Mesenchymal stem cell (in vitro differentiated cells and primary cell): Measurements from ENCODE around the gene SDF4.

ENCODE experiments used
- DNase-seq: peaks from one replicate; pipeline ENCODE4 v3.0.0-alpha.2; 2013
- H2AFZ ChIP-seq: one replicate; pipeline ENCODE4 v1.6.1; 2013; ENCODE audit warnings: low read depth, mild to moderate bottlenecking, control low read depth, inconsistent platforms, low read length, moderate library complexity
- H2AK5ac ChIP-seq: 2 replicates; pipeline ENCODE4 v1.6.1; 2013; ENCODE audit warnings: low read length, moderate library complexity, mild to moderate bottlenecking, inconsistent platforms; ENCODE audit not compliant: severe bottlenecking
- H2BK120ac ChIP-seq: one replicate; pipeline ENCODE4 v1.6.1; 2013; ENCODE audit warnings: low read depth, mild to moderate bottlenecking, inconsistent platforms, low read length, moderate library complexity
- H2BK12ac ChIP-seq, 2 experiments: one replicate each; pipeline ENCODE4 v1.6.1; 2013; ENCODE audit warnings: inconsistent platforms in 2 of 2, low read length in 2 of 2, mild to moderate bottlenecking in 2 of 2, moderate library complexity in 2 of 2, control low read depth in 1 of 2
- H2BK15ac ChIP-seq: one replicate; pipeline ENCODE4 v1.6.1; 2013; ENCODE audit warnings: mild to moderate bottlenecking, low read depth, inconsistent platforms; ENCODE audit not compliant: poor library complexity, severe bottlenecking
- H2BK5ac ChIP-seq: 2 replicates; pipeline ENCODE4 v1.6.1; 2013; ENCODE audit warnings: low read depth, mild to moderate bottlenecking, low read length, control low read depth, inconsistent platforms; ENCODE audit not compliant: poor library complexity, severe bottlenecking
- H3K14ac ChIP-seq, 2 experiments: one replicate each; pipeline ENCODE4 v1.6.1; 2013; ENCODE audit warnings: inconsistent platforms in 2 of 2, low read length in 2 of 2, control low read depth in 1 of 2, mild to moderate bottlenecking in 1 of 2, moderate library complexity in 1 of 2
- H3K18ac ChIP-seq, 2 experiments: one replicate each; pipeline ENCODE4 v1.6.1; 2013; ENCODE audit warnings: inconsistent platforms in 2 of 2, low read length in 2 of 2, control low read depth in 1 of 2, low read depth in 1 of 2, mild to moderate bottlenecking in 1 of 2
- H3K23ac ChIP-seq, 2 experiments: one replicate each; pipeline ENCODE4 v1.6.1; 2013; ENCODE audit warnings: inconsistent platforms in 2 of 2, low read length in 2 of 2, mild to moderate bottlenecking in 2 of 2, moderate library complexity in 2 of 2, control low read depth in 1 of 2
- H3K27ac ChIP-seq: 2 replicates; pipeline ENCODE4 v1.5.1; 2013; ENCODE audit warnings: mild to moderate bottlenecking, moderate library complexity, low read length, control low read depth, inconsistent platforms; ENCODE audit not compliant: poor library complexity, severe bottlenecking
- H3K27me3 ChIP-seq, 2 experiments: 2 replicates each; pipeline versions ENCODE4 v1.6.1 to v1.7.0; 2013; ENCODE audit warnings: low read length in 2 of 2, mild to moderate bottlenecking in 2 of 2, moderate library complexity in 2 of 2, control low read depth in 1 of 2, inconsistent platforms in 1 of 2; ENCODE audit not compliant: control insufficient read depth in 1 of 2, insufficient read depth in 1 of 2
- H3K36me3 ChIP-seq, 2 experiments: 2 replicates each; pipeline versions ENCODE4 v1.6.1 to v1.7.0; 2013; ENCODE audit warnings: low read length in 2 of 2, control low read depth in 1 of 2, inconsistent platforms in 1 of 2, low read depth in 1 of 2, mild to moderate bottlenecking in 1 of 2; ENCODE audit not compliant: insufficient read depth in 2 of 2, control insufficient read depth in 1 of 2
- H3K4ac ChIP-seq, 2 experiments: one replicate each; pipeline ENCODE4 v1.6.1; 2013; ENCODE audit warnings: inconsistent platforms in 2 of 2, low read length in 2 of 2, mild to moderate bottlenecking in 2 of 2, moderate library complexity in 2 of 2, control low read depth in 1 of 2, low read depth in 1 of 2
- H3K4me1 ChIP-seq: 2 replicates; pipeline ENCODE4 v1.6.1; 2013; ENCODE audit warnings: low read depth, low read length, control low read depth; ENCODE audit not compliant: control insufficient read depth, insufficient read depth
- H3K4me2 ChIP-seq: 2 replicates; pipeline ENCODE4 v1.6.1; 2013; ENCODE audit warnings: low read length, mild to moderate bottlenecking, inconsistent platforms; ENCODE audit not compliant: poor library complexity, severe bottlenecking
- H3K4me3 ChIP-seq, 2 experiments: 2 replicates each; pipeline versions ENCODE4 v1.5.1 to v1.7.0; 2013; ENCODE audit warnings: low read length in 2 of 2, mild to moderate bottlenecking in 2 of 2, control low read depth in 1 of 2, low read depth in 1 of 2; ENCODE audit not compliant: insufficient read depth in 1 of 2
- H3K79me1 ChIP-seq: replicated peaks from 2 replicates; pipeline ENCODE4 v1.6.1; 2013; ENCODE audit warnings: mild to moderate bottlenecking, control low read depth, low read length, inconsistent platforms; ENCODE audit not compliant: poor library complexity, severe bottlenecking
- H3K9ac ChIP-seq: 2 replicates; pipeline ENCODE4 v1.7.0; 2013; ENCODE audit warnings: mild to moderate bottlenecking, low read length, moderate library complexity
- H3K9me3 ChIP-seq: 2 replicates; pipeline ENCODE4 v1.7.0; 2013; ENCODE audit warnings: mild to moderate bottlenecking, low read length; ENCODE audit not compliant: control insufficient read depth
- H4K8ac ChIP-seq: one replicate; pipeline ENCODE4 v1.6.1; 2013; ENCODE audit warnings: inconsistent platforms, mild to moderate bottlenecking, low read length, moderate library complexity
- H4K91ac ChIP-seq: one replicate; pipeline ENCODE4 v1.6.1; 2013; ENCODE audit warnings: mild to moderate bottlenecking, low read length, inconsistent platforms
- WGBS: methylation state at CpG from one replicate; pipeline ENCODE4 v1.1.7; 2013; ENCODE audit warnings: mixed read lengths; 5-methylcytosine and 5-hydroxymethylcytosine counted together

The SDF4 gene

GRCh38 chr1:1173793-1174415 lies 57.9 kb downstream of the SDF4 start, which contains the start of gene TTLL10:
Gene TTLL10 (plus strand): TSS chr1:1173880. CDS start chr1:1179216, 5,336 bp downstream.
- H3K18ac ChIP-seq, result peak within 1 kb of the TSS in 1 of 2 experiments; percentile 38
- no peak within 1 kb of the TSS for H3K9ac ChIP-seq
- no peak within 1 kb of the TSS for H2AFZ ChIP-seq
- DNase-seq, result no peak
- H2BK120ac ChIP-seq, result no peak within 1 kb of the TSS
- no peaks in the 10 kb centered on the region for H3K9me3 ChIP-seq
- H2BK5ac ChIP-seq, result no peak within 1 kb of the TSS
- peaks cover 37 to 85% of the 10 kb centered on the region in 2 experiments for H3K27me3 ChIP-seq
- no peak within 1 kb of the TSS for H4K8ac ChIP-seq
- H3K14ac ChIP-seq, result no peak within 1 kb of the TSS
- H4K91ac ChIP-seq, result no peak within 1 kb of the TSS
- H3K36me3 ChIP-seq, result peaks cover 0 to 17% of the 10 kb centered on the region in 2 experiments
- H3K4me1 ChIP-seq, result peaks cover 62% of the 10 kb centered on the region
- H3K23ac ChIP-seq, result no peak within 1 kb of the TSS
- H3K79me1 ChIP-seq, result peaks cover 4% of the 10 kb centered on the region
- H2BK12ac ChIP-seq, result no peak within 1 kb of the TSS
- no peak within 1 kb of the TSS for H3K4ac ChIP-seq
- H3K4me2 ChIP-seq, result no peak within 1 kb of the TSS
- peak within 1 kb of the TSS; percentile 15 for H2AK5ac ChIP-seq
- no peak within 1 kb of the TSS for H2BK15ac ChIP-seq
- 32% methylated on average over 26 of the region's 35 CpGs for WGBS
- no peak within 1 kb of the TSS for H3K4me3 ChIP-seq
- H3K27ac ChIP-seq, result no peak within 1 kb of the TSS

- no peak overlapping the region for H3K27ac ChIP-seq
- no peak overlapping the region for H3K14ac ChIP-seq
- no peak overlapping the region for H2BK15ac ChIP-seq
- H3K4me3 ChIP-seq, result no peak overlapping the region
- no peak overlapping the region for H4K8ac ChIP-seq
- H3K9ac ChIP-seq, result no peak overlapping the region
- H3K36me3 ChIP-seq, result peaks cover 0 to 19% of the 10 kb centered on the region in 2 experiments
- H3K79me1 ChIP-seq, result peaks cover 6% of the 10 kb centered on the region
- no peaks in the 10 kb centered on the region for H3K9me3 ChIP-seq
- H2BK120ac ChIP-seq, result no peak overlapping the region
- no peak overlapping the region for H2BK12ac ChIP-seq
- H3K18ac ChIP-seq, result no peak overlapping the region
- peaks cover 65% of the 10 kb centered on the region for H3K4me1 ChIP-seq
- 85% methylated on average over 29 of the region's 32 CpGs for WGBS
- no peak overlapping the region for H3K4ac ChIP-seq
- no peak overlapping the region for H3K23ac ChIP-seq
- no peak overlapping the region for H2BK5ac ChIP-seq
- peaks cover 37 to 91% of the 10 kb centered on the region in 2 experiments for H3K27me3 ChIP-seq
- H4K91ac ChIP-seq, result no peak overlapping the region
- H3K4me2 ChIP-seq, result no peak overlapping the region
- H2AFZ ChIP-seq, result no peak overlapping the region
- no peak for DNase-seq
- peak overlapping the region; percentile 0 for H2AK5ac ChIP-seq
These were observed 58.6 kb downstream of the SDF4 start for GRCh38 chr1:1173061-1173792.

GRCh38 chr1:1171546-1172340 lies 60.1 kb downstream of the SDF4 start:
- Histone ChIP-seq H2AFZ (no peak overlapping the region), H4K91ac (no peak overlapping the region), H3K4me1 (peaks cover 69% of the 10 kb centered on the region), H3K23ac (no peak overlapping the region), H3K9me3 (no peaks in the 10 kb centered on the region), H3K4ac (no peak overlapping the region), H3K27me3 (peaks cover 25 to 87% of the 10 kb centered on the region in 2 experiments), H3K79me1 (peaks cover 12% of the 10 kb centered on the region), H3K4me2 (no peak overlapping the region), H3K27ac (no peak overlapping the region), H3K4me3 (no peak overlapping the region), H3K9ac (no peak overlapping the region), H4K8ac (no peak overlapping the region), H2BK5ac (no peak overlapping the region), H3K36me3 (peaks cover 0 to 34% of the 10 kb centered on the region in 2 experiments), H2BK12ac (no peak overlapping the region), H3K14ac (no peak overlapping the region), H3K18ac (no peak overlapping the region), H2BK15ac (peak overlapping the region; percentile 8), H2AK5ac (peak overlapping the region; percentile 43), H2BK120ac (no peak overlapping the region)
- DNase-seq, result no peak
- 92% methylated on average over 31 of the region's 33 CpGs for WGBS

GRCh38 chr1:1171161-1171545 lies 60.6 kb downstream of the SDF4 start:
- Histone ChIP-seq H3K4me3 (no peak overlapping the region), H3K27ac (no peak overlapping the region), H3K4me2 (no peak overlapping the region), H4K8ac (no peak overlapping the region), H2BK120ac (no peak overlapping the region), H3K79me1 (peaks cover 12% of the 10 kb centered on the region), H4K91ac (no peak overlapping the region), H3K4me1 (peaks cover 71% of the 10 kb centered on the region), H3K9me3 (no peaks in the 10 kb centered on the region), H3K23ac (no peak overlapping the region), H3K14ac (no peak overlapping the region), H3K4ac (no peak overlapping the region), H3K27me3 (peaks cover 21 to 82% of the 10 kb centered on the region in 2 experiments), H3K18ac (no peak overlapping the region), H3K36me3 (peaks cover 0 to 35% of the 10 kb centered on the region in 2 experiments), H2AK5ac (peak overlapping the region; percentile 43), H2BK15ac (no peak overlapping the region), H2BK5ac (no peak overlapping the region), H2AFZ (no peak overlapping the region), H2BK12ac (no peak overlapping the region), H3K9ac (no peak overlapping the region)
- WGBS, result 86% methylated on average over 11 of the region's 12 CpGs
- no peak for DNase-seq
